Mesendoderm (in vitro differentiated cells): ENCODE data around the gene RHBDF1.
"Not testable (repeated sequence)": the region's sequence is repeated elsewhere in the genome, so short reads cannot be mapped to it uniquely, and the experiment has no call there.

ENCODE experiments used
- DNase-seq: peaks from one replicate; pipeline ENCODE4 v3.0.0; 2013
- H2AK5ac ChIP-seq: 2 replicates; pipeline ENCODE4 v1.6.1; 2013; ENCODE audit warnings: low read length, inconsistent platforms
- H2BK120ac ChIP-seq: 2 replicates; pipeline ENCODE4 v1.6.1; 2013; ENCODE audit warnings: low read depth, mild to moderate bottlenecking, low read length, moderate library complexity, mixed read lengths
- H2BK15ac ChIP-seq: replicated peaks from 2 replicates; pipeline ENCODE4 v1.6.1; 2013; ENCODE audit warnings: low read depth, mild to moderate bottlenecking, moderate library complexity
- H2BK5ac ChIP-seq: 2 replicates; pipeline ENCODE4 v1.6.1; 2013; ENCODE audit warnings: low read length, inconsistent platforms
- H3K18ac ChIP-seq: 2 replicates; pipeline ENCODE4 v1.6.1; 2013; ENCODE audit warnings: mild to moderate bottlenecking, low read length, mixed read lengths
- H3K23ac ChIP-seq: one replicate; pipeline ENCODE4 v1.6.1; 2013; ENCODE audit warnings: low read length
- H3K27ac ChIP-seq: 2 replicates; pipeline ENCODE4 v1.5.1; 2013; ENCODE audit warnings: low read depth, mild to moderate bottlenecking, inconsistent platforms, low read length, moderate library complexity
- H3K27me3 ChIP-seq: 2 replicates; pipeline ENCODE4 v1.6.1; 2013; ENCODE audit warnings: low read length, control low read depth, mild to moderate bottlenecking, inconsistent platforms; ENCODE audit not compliant: insufficient read depth, poor library complexity
- H3K36me3 ChIP-seq: 2 replicates; pipeline ENCODE4 v1.6.1; 2013; ENCODE audit warnings: low read length, inconsistent platforms; ENCODE audit not compliant: control insufficient read depth, insufficient read depth
- H3K4ac ChIP-seq: one replicate; pipeline ENCODE4 v1.6.1; 2013; ENCODE audit warnings: low read depth, mild to moderate bottlenecking, low read length, moderate library complexity
- H3K4me1 ChIP-seq: 2 replicates; pipeline ENCODE4 v1.6.1; 2013; ENCODE audit warnings: low read depth, low read length, inconsistent platforms; ENCODE audit not compliant: control insufficient read depth
- H3K4me2 ChIP-seq: 2 replicates; pipeline ENCODE4 v1.6.1; 2013; ENCODE audit warnings: low read length
- H3K4me3 ChIP-seq: 2 replicates; pipeline ENCODE4 v1.5.1; 2013; ENCODE audit warnings: mild to moderate bottlenecking, low read length
- H3K56ac ChIP-seq: one replicate; pipeline ENCODE4 v1.6.1; 2013; ENCODE audit warnings: low read length
- H3K79me1 ChIP-seq: 2 replicates; pipeline ENCODE4 v1.6.1; 2013; ENCODE audit warnings: low read length, inconsistent platforms
- H3K79me2 ChIP-seq: 2 replicates; pipeline ENCODE4 v1.6.1; 2013; ENCODE audit warnings: mild to moderate bottlenecking, low read length; ENCODE audit not compliant: control insufficient read depth, insufficient read depth
- H3K9ac ChIP-seq: 2 replicates; pipeline ENCODE4 v1.6.1; 2013; ENCODE audit warnings: low read length, inconsistent platforms
- H4K5ac ChIP-seq: one replicate; pipeline ENCODE4 v1.6.1; 2013; ENCODE audit warnings: low read length
- H4K8ac ChIP-seq: one replicate; pipeline ENCODE4 v1.6.1; 2013; ENCODE audit warnings: low read depth, mild to moderate bottlenecking, control low read depth, low read length, moderate library complexity
- WGBS: extraction: QIAGEN DNeasy Blood & Tissue Kit; methylation state at CpG from one replicate; pipeline ENCODE4 v1.1.7; 2013; ENCODE audit warnings: low lambda C conversion rate, missing lambda C conversion rate; ENCODE audit not compliant: insufficient coverage; ENCODE audit errors: extremely low coverage; 5-methylcytosine and 5-hydroxymethylcytosine counted together

The RHBDF1 gene

GRCh38 chr16:41439-42068 is 30.9 kb downstream of the RHBDF1 start:
- H2AK5ac ChIP-seq = no peak overlapping the region
- no CpG with 5 or more reads among the region's 22 CpGs for WGBS
- no peak overlapping the region for H4K8ac ChIP-seq
- H3K27me3 ChIP-seq = no peaks in the 10 kb centered on the region
- DNase-seq = no peak
- H3K9ac ChIP-seq = no peak overlapping the region
- H2BK15ac ChIP-seq = no peak overlapping the region
- no peak overlapping the region for H3K4me2 ChIP-seq
- peaks cover 3% of the 10 kb centered on the region for H3K79me1 ChIP-seq
- H2BK5ac ChIP-seq = no peak overlapping the region
- no peak overlapping the region for H3K4me3 ChIP-seq
- no peaks in the 10 kb centered on the region for H3K4me1 ChIP-seq
- no peak overlapping the region for H4K5ac ChIP-seq
- no peak overlapping the region for H2BK120ac ChIP-seq
- no peak overlapping the region for H3K4ac ChIP-seq
- H3K36me3 ChIP-seq = peaks cover 14% of the 10 kb centered on the region
- H3K27ac ChIP-seq = no peak overlapping the region
- H3K23ac ChIP-seq = no peak overlapping the region
- H3K79me2 ChIP-seq = no peaks in the 10 kb centered on the region
- no peak overlapping the region for H3K18ac ChIP-seq
- H3K56ac ChIP-seq = no peak overlapping the region

DNA sequence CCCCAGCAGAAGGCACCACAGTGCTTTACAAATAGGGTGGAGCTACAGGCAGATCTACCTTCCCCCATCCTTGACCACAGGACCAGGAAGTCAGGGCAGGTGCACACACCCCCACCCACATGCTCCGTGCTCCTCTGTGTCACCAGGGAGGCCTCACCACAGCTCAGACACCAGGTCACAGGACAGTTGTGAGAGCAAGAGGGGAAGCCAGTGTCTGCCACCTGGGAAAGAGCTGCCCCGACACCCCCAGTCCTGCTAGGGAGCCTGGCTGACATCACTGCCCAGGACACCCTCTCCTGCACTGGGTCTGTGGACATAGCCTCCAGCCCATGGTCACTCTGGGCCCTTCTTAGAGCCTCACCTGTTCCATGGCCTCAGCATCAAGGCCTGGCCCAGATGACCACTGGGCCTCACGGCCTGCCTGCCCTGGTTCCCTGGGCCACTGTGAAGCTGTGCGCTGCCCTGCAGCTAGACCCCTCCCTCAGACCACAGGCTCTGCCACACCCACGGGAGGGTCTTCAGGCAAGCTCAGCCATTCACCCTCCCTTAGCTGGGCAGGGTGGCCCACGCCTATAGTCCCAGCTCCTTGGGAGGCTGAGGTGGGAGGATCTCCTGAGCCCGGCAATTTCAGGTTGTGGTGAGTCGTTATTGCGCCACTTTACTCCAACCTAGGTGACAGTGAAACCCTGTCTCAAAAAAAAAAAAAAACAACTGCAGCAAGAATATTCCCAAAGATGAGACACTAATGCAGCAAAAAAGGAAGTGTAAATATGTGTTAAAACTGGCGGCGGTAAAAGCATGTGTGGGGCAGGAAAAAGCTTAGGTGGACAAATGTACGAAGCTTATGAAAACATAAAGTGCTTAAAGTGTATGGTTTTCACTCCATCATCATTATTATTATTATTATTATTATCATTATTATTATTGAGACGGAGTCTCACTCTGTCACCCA is 33.2 kb downstream of the RHBDF1 start:
- Histone ChIP-seq H3K4me3 (no peak overlapping the region), H3K36me3 (peaks cover 9% of the 10 kb centered on the region), H3K9ac (no peak overlapping the region), H3K4ac (no peak overlapping the region), H3K79me1 (no peaks in the 10 kb centered on the region), H2BK5ac (no peak overlapping the region), H4K8ac (no peak overlapping the region), H3K4me1 (no peaks in the 10 kb centered on the region), H3K18ac (no peak overlapping the region), H2AK5ac (no peak overlapping the region), H3K27me3 (no peaks in the 10 kb centered on the region), H3K56ac (no peak overlapping the region), H2BK15ac (no peak overlapping the region), H3K23ac (no peak overlapping the region), H2BK120ac (no peak overlapping the region), H3K27ac (no peak overlapping the region), H3K79me2 (no peaks in the 10 kb centered on the region), H4K5ac (no peak overlapping the region), H3K4me2 (no peak overlapping the region)
- no CpG with 5 or more reads among the region's 13 CpGs for WGBS
- DNase-seq = no peak

DNA sequence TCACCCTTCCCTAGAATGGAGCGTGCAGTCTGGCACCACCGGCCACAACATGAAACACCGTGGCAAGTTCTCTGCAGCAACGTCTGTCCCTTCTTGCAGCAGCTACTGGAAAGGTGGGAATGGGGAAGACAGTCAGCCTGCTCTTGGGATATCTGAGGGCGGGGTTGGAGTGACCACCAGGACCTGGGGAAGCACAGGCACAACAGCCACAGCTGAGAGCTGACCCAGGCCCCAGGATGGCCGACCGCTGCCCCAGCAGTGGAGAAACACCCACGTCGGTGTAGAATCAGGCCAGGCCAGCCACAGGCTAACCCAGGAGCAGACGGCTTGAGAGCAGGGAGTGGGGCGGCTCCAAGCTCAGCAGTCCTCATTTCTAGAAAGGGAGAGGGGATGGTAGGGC is 34.2 kb downstream of the RHBDF1 start:
- not testable (repeated sequence) for H3K27me3 ChIP-seq, H3K79me1 ChIP-seq, H3K36me3 ChIP-seq, H3K23ac ChIP-seq, H4K8ac ChIP-seq, H3K9ac ChIP-seq, H3K4me1 ChIP-seq, DNase-seq, H3K4ac ChIP-seq, H3K4me3 ChIP-seq, H3K27ac ChIP-seq, H2BK120ac ChIP-seq, H2AK5ac ChIP-seq, H3K79me2 ChIP-seq, H3K4me2 ChIP-seq, H3K56ac ChIP-seq, H2BK5ac ChIP-seq, H4K5ac ChIP-seq, H3K18ac ChIP-seq, H2BK15ac ChIP-seq
- no CpG with 5 or more reads among the region's 11 CpGs for WGBS

DNA sequence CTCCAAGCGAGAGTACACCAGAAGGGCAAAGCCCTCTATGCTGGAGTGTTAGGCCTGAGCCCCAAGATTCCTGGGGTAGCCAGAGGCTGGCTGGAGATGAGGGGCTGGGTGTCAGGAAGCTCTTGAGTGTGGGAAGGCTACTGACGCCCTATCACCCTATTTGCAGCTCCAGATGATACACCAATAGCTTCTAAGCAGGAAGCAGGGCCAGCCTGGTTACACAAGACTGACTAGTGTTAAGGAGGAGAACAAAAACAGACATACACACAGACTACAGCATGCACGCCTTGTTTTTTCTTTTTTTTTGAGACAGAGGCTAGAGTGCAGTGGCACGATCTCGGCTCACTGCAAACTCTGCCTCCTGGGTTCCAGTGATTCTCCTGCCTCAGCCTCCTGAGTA is 34.9 kb downstream of the RHBDF1 start:
- H3K36me3 ChIP-seq = peaks cover 2% of the 10 kb centered on the region
- H2BK15ac ChIP-seq = no peak overlapping the region
- DNase-seq = no peak
- H2BK120ac ChIP-seq = no peak overlapping the region
- H2BK5ac ChIP-seq = no peak overlapping the region
- H3K79me1 ChIP-seq = no peaks in the 10 kb centered on the region
- no peak overlapping the region for H4K5ac ChIP-seq
- no peak overlapping the region for H3K27ac ChIP-seq
- H3K4me1 ChIP-seq = no peaks in the 10 kb centered on the region
- H3K23ac ChIP-seq = no peak overlapping the region
- WGBS = no CpG with 5 or more reads among the region's 5 CpGs
- no peak overlapping the region for H3K18ac ChIP-seq
- H3K27me3 ChIP-seq = no peaks in the 10 kb centered on the region
- H3K4me2 ChIP-seq = no peak overlapping the region
- H3K4me3 ChIP-seq = no peak overlapping the region
- no peak overlapping the region for H3K9ac ChIP-seq
- H3K79me2 ChIP-seq = no peaks in the 10 kb centered on the region
- H3K56ac ChIP-seq = no peak overlapping the region
- H2AK5ac ChIP-seq = no peak overlapping the region
- H3K4ac ChIP-seq = no peak overlapping the region
- no peak overlapping the region for H4K8ac ChIP-seq

DNA sequence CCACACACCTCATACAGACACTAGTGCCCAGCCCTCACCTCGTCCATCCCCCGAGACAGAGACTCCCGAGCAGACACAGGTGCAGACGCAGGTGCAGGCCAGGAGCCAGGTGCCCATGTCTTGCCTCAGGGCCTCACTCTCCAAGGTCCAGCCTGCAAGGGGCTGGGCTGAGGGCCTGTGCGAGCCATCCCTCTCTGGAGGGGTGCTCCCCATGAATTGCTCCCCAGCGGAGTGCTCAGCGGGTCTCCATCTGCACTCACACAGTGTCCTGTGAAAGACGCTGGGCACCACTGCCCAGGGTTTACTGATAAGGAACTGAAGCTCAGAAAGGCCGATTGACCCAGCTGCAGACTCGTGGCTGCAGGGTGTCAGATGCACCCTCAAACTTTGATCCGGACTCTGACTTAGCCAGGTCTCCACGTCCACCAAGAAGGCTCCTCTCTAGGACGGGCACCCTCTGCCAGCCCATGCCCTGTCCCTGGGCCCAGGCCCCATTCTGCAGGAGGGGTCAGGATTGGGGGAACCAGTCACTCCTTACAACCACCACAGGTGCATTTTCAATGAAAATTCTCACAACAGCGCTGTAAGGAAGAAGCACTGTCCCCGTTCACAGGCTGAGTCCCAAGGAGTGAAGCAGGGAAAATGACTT is 36.0 kb downstream of the RHBDF1 start:
- Histone ChIP-seq H3K9ac (no peak overlapping the region), H2BK120ac (no peak overlapping the region), H3K4me2 (no peak overlapping the region), H3K4ac (no peak overlapping the region), H3K79me2 (no peaks in the 10 kb centered on the region), H2BK15ac (no peak overlapping the region), H4K8ac (no peak overlapping the region), H3K27me3 (no peaks in the 10 kb centered on the region), H4K5ac (no peak overlapping the region), H3K56ac (no peak overlapping the region), H2AK5ac (no peak overlapping the region), H3K23ac (no peak overlapping the region), H2BK5ac (no peak overlapping the region), H3K79me1 (no peaks in the 10 kb centered on the region), H3K4me1 (no peaks in the 10 kb centered on the region), H3K4me3 (no peak overlapping the region), H3K27ac (no peak overlapping the region), H3K18ac (no peak overlapping the region), H3K36me3 (peaks cover 1% of the 10 kb centered on the region)
- no CpG with 5 or more reads among the region's 15 CpGs for WGBS
- no peak for DNase-seq
